Aorta (tissue), 5 donors: ENCODE measurements around the gene CCDC102B. TPM values are rescaled to one million over a fixed set of nuclear protein-coding genes. Genes with fewer than 3 reads are reported as not detected.
"Not testable (repeated sequence)": the region's sequence is repeated elsewhere in the genome, so short reads cannot be mapped to it uniquely, and the experiment has no call there.

Source experiments
- ATAC-seq: fragments of 200-7000 bp; cut with Tn5 transposase; one replicate; pipeline ENCODE4 v1.9.1; 2022; ENCODE audit warnings: moderate library complexity; ENCODE audit not compliant: low FRiP score
- DNase-seq, 2 donors: peaks; one replicate each; pipeline ENCODE4 v3.0.0-alpha.2; 2020
- H3K27ac ChIP-seq, 2 donors: one replicate each; pipeline ENCODE4 v1.5.1; 2013; ENCODE audit warnings: low read length in 2 of 2, mild to moderate bottlenecking in 2 of 2, moderate library complexity in 2 of 2, control low read depth in 1 of 2, inconsistent platforms in 1 of 2, low read depth in 1 of 2
- H3K27me3 ChIP-seq, 2 donors: one replicate each; pipeline ENCODE4 v1.6.1; 2013; ENCODE audit warnings: control low read depth in 1 of 2, low read length in 1 of 2, mild to moderate bottlenecking in 1 of 2, moderate library complexity in 1 of 2; ENCODE audit not compliant: insufficient read depth in 2 of 2, control insufficient read depth in 1 of 2
- H3K36me3 ChIP-seq, 2 donors: one replicate each; pipeline ENCODE4 v1.6.1; 2013; ENCODE audit warnings: control low read depth in 1 of 2, low read length in 1 of 2, mild to moderate bottlenecking in 1 of 2; ENCODE audit not compliant: insufficient read depth in 2 of 2, control insufficient read depth in 1 of 2
- H3K4me1 ChIP-seq, 2 donors: one replicate each; pipeline ENCODE4 v1.6.1; 2013; ENCODE audit warnings: low read length in 2 of 2, control low read depth in 1 of 2, mild to moderate bottlenecking in 1 of 2, moderate library complexity in 1 of 2; ENCODE audit not compliant: insufficient read depth in 2 of 2, control insufficient read depth in 1 of 2
- H3K4me3 ChIP-seq, 2 donors: one replicate each; pipeline ENCODE4 v1.5.1; 2013; ENCODE audit warnings: low read length in 2 of 2, control low read depth in 1 of 2, mild to moderate bottlenecking in 1 of 2
- H3K9me3 ChIP-seq: one replicate; pipeline ENCODE4 v1.6.1; 2013; ENCODE audit warnings: mild to moderate bottlenecking, low read length; ENCODE audit not compliant: control insufficient read depth
- WGBS, 2 donors: extraction: QIAGEN DNeasy Blood & Tissue Kit; methylation state at CpG; one replicate each; pipeline ENCODE4 v1.1.7; 2013; 5-methylcytosine and 5-hydroxymethylcytosine counted together
- intact Hi-C, 2 donors: fragments of 100-400 bp; cut with DNase I; formaldehyde crosslinking; loops; one replicate each; pipeline versions ENCODE4 v1.14.2 to v1.15.0; 2022
- polyA plus RNA-seq, 2 donors: library from polyadenylated mRNA; stranded (reverse); fragments of 200-250 nt; gene quantifications; one replicate each; pipeline ENCODE4 v1.2.3, GENCODE V29; 2013
- total RNA-seq, 2 donors: library from RNA; stranded (reverse); fragmentation: NEBNext Ultra II Directional; extraction: Animal tissue kit (Norgen Biotek cat#: 25700); gene quantifications; one replicate each; pipeline ENCODE4 v1.2.1, GENCODE V29; 2021
- donor health status: healthy with polysubstance abuse.
- donor health status: Bipolar disorder and iron deficiency.
- donor health status: DM: no; HTN: no; CAD: no.
- donor health status: DM: no; HTN: no; CAD: no.
- donor health status: DM: yes; HTN: yes; CAD: no.

Gene CCDC102B
- total and polyA plus RNA-seq, 4 donors: 7.6 to 30.1 (median 12.2) TPM

DNA sequence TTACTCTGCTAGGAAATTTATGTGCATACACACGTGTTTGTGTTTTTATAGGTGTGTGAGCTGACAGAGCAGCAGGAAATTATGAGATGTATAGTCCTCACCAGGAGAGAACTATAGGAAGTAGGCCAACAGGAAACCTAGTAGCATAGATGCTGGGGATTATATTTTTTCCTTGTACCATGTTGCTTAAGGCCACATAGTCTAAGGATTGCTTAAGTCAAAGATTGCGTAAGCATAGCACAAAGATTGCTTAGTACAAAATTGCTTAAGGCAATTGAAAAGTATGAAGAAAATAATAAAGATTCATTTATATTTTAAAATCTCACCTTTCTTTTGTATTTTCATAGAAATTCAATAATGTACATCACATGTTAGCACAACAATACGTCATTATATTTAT, 18.7 kb upstream of the CCDC102B start:
- intact Hi-C loops: no loop called here
- no peak for DNase-seq
- 83 to 87% methylated on average over 3 of the region's 3 CpGs for WGBS, 2 donors
- no peaks in the 10 kb centered on the region for H3K4me1 ChIP-seq
- H3K9me3 ChIP-seq: no peaks in the 10 kb centered on the region
- H3K36me3 ChIP-seq: no peaks in the 10 kb centered on the region
- H3K27me3 ChIP-seq: no peaks in the 10 kb centered on the region
- no peak for ATAC-seq
- no peak overlapping the region for H3K4me3 ChIP-seq
- no peak overlapping the region for H3K27ac ChIP-seq

DNA sequence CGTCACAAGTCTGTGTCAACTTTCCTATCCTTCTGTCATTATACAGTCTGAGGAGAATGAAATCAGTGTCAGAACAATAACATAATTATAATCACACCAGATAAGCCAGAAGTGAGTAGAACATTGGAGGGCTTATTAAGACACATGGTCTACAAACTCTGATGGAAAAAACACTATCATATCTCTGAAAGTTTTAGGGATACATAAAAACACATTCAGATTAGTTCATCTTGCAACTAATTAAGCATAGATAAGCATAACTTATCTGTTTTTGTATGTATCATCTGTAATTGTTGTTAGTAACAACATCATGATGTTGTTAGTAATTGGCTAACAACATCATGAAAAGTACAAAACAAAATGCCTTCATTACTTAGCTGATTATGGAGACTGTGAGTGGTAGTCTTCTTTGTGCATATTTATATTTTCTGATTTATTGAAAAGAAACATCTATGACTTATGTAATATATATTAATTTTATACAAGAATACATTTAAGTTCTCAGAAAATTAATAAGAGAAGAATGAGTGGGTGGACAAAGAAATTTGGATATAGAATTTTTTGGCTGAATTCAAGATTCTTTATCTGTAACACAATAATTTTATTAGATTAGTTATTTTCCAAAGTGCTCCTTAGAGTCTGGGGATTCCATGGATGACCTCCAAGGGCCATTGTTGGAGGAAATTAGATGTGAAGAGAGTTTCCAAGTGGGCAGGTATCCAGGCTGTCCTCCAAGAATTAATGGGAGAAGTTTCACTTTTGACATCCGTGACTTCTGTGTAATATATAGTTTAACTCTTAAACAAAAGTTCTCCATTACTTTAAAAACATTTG, 16.9 kb upstream of the CCDC102B start:
- intact Hi-C loops: no loop called here
- Histone ChIP-seq H3K4me1 (no peaks in the 10 kb centered on the region), H3K9me3 (no peaks in the 10 kb centered on the region), H3K4me3 (no peak overlapping the region), H3K27ac (no peak overlapping the region), H3K36me3 (no peaks in the 10 kb centered on the region), H3K27me3 (no peaks in the 10 kb centered on the region)
- DNase-seq: no peak
- 43 to 52% methylated on average over 2 of the region's 2 CpGs for WGBS, 2 donors
- no peak for ATAC-seq

DNA sequence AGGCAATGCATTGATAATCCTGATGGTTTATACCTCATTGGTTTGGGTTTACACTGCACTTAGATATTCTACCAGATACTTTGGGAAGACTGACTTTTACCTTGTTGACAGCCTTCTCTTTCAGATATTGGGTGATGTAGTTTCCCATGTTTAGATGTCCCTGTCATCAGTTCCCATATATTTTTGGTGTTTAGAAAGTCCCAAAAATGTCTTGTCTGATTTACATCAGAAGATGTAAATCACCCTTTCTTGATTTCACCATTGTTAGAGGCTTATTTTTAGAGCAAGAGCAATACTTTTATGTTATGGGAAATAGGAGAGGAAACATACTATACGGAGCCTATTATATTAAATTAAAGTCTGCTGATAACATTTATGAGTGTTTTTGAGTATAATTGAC, 14.4 kb upstream of the CCDC102B start:
- ATAC-seq (no peak), DNase-seq (no peak)
- H3K36me3 ChIP-seq: no peaks in the 10 kb centered on the region
- H3K27ac ChIP-seq: no peak overlapping the region
- H3K4me1 ChIP-seq: no peaks in the 10 kb centered on the region
- no peaks in the 10 kb centered on the region for H3K27me3 ChIP-seq
- no peaks in the 10 kb centered on the region for H3K9me3 ChIP-seq
- intact Hi-C loops: no loop called here
- H3K4me3 ChIP-seq: no peak overlapping the region
- whole genome bisulfite sequencing, 2 donors: 79 to 89% methylated on average over 1 of the region's 1 CpG

DNA sequence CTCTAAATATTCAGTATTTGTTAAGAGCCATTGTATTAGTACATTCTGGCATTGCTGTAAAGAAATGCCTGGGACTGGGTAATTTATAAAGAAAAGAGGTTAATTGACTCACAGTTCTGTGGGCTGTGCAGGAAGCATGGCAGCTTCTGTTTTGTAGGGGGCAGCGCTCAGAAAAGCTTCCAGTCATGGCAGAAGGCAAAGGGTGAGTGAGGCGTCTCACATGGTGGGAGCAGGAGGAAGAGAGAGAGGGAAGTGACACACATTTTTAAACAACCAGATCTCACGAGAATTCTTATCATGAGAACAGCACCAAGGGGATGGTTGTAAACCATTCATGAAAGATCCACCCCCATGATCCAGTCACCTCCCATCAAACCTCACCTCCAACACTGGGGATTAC, 13.8 kb upstream of the CCDC102B start:
- H3K36me3 ChIP-seq: no peaks in the 10 kb centered on the region
- H3K4me3 ChIP-seq: no peak overlapping the region
- ATAC-seq (no peak), DNase-seq (no peak)
- no peaks in the 10 kb centered on the region for H3K27me3 ChIP-seq
- intact Hi-C loops: no loop called here
- WGBS, 2 donors: 85 to 91% methylated on average over 3 of the region's 3 CpGs
- no peaks in the 10 kb centered on the region for H3K4me1 ChIP-seq
- no peaks in the 10 kb centered on the region for H3K9me3 ChIP-seq
- no peak overlapping the region for H3K27ac ChIP-seq

DNA sequence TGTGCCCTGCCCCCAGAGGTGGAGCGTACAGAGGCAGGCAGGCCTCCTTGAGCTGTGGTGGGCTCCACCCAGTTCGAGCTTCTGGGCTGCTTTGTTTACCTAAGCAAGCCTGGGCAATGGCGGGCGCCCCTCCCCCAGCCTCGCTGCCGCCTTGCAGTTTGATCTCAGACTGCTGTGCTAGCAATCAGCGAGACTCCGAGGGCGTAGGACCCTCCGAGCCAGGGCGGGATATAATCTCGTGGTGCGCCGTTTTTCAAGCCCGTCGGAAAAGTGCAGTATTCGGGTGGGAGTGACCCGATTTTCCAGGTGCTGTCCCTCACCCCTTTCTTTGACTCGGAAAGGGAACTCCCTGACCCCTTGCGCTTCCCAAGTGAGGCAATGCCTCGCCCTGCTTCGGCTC, 7.6 kb upstream of the CCDC102B start:
- 84 to 86% methylated on average over 15 to 21 of the region's 22 CpGs for WGBS, 2 donors
- H3K27me3 ChIP-seq, DNase-seq, H3K4me3 ChIP-seq, ATAC-seq, H3K9me3 ChIP-seq, H3K36me3 ChIP-seq, H3K4me1 ChIP-seq, H3K27ac ChIP-seq, intact Hi-C loops: not testable (repeated sequence)

DNA sequence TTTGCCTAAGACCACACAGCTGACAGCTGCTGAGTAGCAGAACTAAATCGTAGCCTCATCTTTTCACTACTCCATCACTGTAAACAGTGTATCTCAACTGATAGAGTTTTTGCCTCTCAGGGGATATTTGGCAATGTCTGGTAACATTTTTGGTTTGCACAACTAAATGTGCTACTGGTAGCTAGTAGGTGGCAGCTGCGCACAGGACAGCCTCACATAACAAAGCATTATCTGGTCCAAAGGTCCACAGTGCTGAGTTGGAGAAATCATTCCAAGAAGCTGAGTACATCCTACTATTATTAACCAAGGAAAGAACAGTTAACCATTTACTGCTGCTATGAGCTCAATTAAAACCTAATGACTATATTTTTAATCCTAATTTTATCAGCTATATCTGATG, 6.1 kb upstream of the CCDC102B start:
- Histone ChIP-seq H3K36me3 (no peaks in the 10 kb centered on the region), H3K27ac (no peak overlapping the region), H3K27me3 (no peaks in the 10 kb centered on the region), H3K9me3 (no peaks in the 10 kb centered on the region), H3K4me3 (no peak overlapping the region), H3K4me1 (no peaks in the 10 kb centered on the region)
- DNase-seq (no peak), ATAC-seq (no peak)
- WGBS, 2 donors: 71 to 77% methylated on average over 2 of the region's 2 CpGs
- intact Hi-C loops: no loop called here

DNA sequence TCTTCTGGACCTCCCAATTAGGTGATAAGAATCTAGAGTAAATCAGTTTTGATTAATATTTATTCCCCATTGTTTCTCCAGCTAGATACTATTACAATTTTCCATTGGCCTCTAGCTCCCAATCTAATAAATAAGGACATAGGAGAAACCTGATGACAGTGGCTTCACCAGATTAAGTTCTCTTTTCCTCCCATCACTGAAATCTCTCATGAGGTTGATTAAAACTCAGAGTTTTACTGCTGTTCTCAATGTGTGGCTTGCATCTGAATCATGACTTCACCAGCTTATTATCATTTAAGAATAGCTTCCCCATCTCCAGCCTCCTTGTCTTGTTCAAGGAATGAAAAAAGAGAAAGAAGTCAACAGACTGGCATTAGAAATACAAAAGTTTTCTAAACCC, 3.9 kb upstream of the CCDC102B start:
- Histone ChIP-seq H3K27ac (no peak overlapping the region), H3K27me3 (no peaks in the 10 kb centered on the region), H3K36me3 (no peaks in the 10 kb centered on the region), H3K4me1 (no peaks in the 10 kb centered on the region), H3K9me3 (no peaks in the 10 kb centered on the region), H3K4me3 (no peak overlapping the region)
- intact Hi-C loops: no loop called here
- DNase-seq: no peak
- no peak for ATAC-seq

DNA sequence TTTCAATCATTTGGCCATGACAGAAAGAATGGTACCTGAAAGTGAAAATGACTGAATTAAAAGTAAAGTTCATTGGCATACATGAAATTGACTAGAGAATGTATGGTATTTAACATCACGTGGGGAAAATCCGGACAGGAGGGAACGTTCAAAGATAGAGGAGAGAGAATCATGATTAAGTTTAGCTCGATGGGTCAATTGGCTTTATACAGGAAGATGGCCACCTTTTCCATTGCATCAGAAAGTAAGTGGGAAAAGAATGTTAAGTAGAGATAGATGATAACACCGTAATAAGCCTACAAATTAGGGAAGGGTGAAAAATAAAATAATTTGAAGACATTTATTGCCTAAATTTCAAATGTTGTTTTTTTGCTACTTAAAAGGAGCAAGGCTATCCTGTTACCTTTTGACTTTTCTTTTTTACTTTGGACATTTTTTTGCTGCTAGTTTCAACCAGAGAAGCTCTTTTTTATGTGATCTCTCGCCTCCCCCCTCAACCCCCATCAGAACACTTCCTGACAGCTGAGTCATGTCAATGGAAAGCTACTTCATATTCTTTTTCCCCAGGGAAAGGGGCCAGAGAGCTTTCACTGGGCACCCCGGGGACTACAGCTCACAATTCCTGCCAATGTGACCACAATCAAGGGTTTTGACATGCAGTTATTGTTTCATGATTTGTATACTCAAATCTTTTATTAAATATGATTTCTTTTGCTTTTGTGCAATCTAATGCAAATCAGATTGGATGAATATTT, 767 bp upstream of the CCDC102B start:
- no peak for DNase-seq
- Histone ChIP-seq H3K36me3 (no peaks in the 10 kb centered on the region), H3K4me1 (peaks cover 0 to 2% of the 10 kb centered on the region in 2 donors), H3K4me3 (no peak overlapping the region), H3K27me3 (no peaks in the 10 kb centered on the region), H3K27ac (no peak overlapping the region), H3K9me3 (no peaks in the 10 kb centered on the region)
- 55 to 65% methylated on average over 7 of the region's 7 CpGs for WGBS, 2 donors
- intact Hi-C loops: no loop called here
- ATAC-seq: no peak

DNA sequence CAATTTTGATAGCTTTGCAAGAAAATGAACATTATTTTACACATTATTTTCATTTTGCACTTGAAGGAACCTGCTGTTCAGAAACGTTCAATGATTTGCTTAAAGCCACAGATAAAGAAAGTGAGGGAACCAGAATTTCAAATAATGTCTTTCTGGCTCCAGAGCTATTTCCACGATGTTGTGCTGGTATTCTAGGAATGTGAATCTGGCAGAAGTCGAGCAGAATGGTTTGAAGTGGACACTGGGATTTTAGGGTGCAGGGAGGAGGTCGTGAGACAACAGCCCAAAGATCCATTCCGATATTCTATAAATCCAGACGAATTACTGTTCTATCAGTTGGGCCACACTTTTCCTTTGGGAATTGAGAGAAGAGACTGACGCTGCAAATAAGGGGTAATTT, 2.2 kb downstream of the CCDC102B start:
- Histone ChIP-seq H3K27ac (no peak overlapping the region), H3K36me3 (no peaks in the 10 kb centered on the region), H3K9me3 (no peaks in the 10 kb centered on the region), H3K27me3 (no peaks in the 10 kb centered on the region), H3K4me3 (no peak overlapping the region), H3K4me1 (peaks cover 0 to 2% of the 10 kb centered on the region in 2 donors)
- intact Hi-C loops: no loop called here
- 32 to 42% methylated on average over 7 of the region's 7 CpGs for WGBS, 2 donors
- ATAC-seq (no peak), DNase-seq (no peak)
